HG03045 (cell line): ENCODE measurements around the gene RXFP4.
A peak's percentile ranks its signal among the peaks of the same experiment; 100 is the strongest.
"Not testable (repeated sequence)": the region's sequence is repeated elsewhere in the genome, so short reads cannot be mapped to it uniquely, and the experiment has no call there.

ENCODE experiments used
- ATAC-seq: cut with Tn5 transposase; IDR thresholded peaks from one replicate; pipeline ENCODE4 v1.9.1; 2021; ENCODE audit warnings: mild to moderate bottlenecking, moderate library complexity; ENCODE audit not compliant: unreplicated experiment

Gene RXFP4

DNA sequence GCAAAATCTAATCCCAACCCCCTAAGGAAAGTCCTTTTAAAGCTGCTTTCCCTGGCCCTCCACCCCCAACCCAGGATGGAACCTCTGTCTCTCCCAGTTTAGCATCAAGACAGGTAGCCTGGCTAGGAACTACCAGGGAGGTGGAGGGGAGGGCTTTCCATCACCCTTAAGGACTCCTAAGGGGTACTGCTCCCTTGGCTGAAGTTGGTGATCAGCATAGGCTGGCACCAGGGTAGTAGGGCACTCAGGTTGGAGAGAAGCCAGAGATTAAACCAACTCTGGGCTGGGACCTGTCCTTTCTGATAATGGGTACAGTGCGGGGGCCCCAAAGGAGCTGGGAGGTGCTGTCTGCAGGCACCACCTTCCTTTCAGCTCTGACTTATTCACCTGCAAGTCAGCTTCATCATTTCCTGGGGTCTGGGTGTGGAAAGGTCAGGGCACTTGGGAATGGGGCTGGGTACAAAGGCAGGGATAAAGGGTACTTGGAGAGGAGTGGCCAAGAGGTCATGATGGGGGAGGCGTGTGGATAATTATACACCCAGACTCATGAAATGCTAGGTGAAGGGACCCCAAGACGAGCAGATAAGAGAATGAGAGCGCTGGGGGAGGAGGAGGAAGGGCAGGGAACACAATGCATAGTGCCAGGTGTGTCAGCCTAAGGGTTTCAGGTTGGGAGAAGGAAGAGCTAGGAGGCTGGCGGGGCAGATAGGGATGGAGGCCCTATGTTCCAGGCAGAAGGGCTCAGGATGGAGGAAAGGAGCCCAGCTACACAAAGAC is 35.7 kb downstream of the RXFP4 start:
- ATAC-seq, result no peak

DNA sequence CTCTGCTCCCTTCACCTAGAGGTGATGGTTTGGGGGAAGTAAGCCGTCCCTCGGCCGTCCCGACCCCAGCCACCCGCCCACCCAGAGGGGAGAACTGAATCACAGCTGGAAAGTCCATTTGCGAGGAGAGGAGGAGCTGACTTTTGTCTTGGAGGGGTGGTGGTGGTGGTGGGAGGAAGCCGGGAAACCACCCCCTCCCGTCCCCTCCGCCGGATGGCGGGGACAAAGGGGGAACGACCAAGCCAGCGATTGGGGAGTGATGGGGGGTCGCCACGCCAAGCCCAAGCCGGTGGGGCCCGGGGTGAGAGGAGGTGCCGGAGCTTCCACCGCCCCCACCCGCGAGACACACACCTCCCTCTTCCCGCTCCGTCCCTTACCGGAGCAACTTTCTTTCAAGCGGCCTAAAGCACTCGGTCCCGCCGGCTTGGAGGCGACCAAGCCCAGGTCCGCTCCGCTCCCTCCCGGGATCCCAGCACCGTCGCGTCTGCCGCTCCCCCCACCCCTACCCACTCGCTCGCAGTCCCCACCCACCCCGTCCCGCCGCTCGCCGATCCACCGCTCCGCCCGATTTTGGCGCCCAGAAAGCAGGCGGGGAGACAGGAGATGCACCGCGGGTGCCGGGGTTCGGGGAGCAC is 36.4 kb downstream of the RXFP4 start:
- no peak for ATAC-seq

DNA sequence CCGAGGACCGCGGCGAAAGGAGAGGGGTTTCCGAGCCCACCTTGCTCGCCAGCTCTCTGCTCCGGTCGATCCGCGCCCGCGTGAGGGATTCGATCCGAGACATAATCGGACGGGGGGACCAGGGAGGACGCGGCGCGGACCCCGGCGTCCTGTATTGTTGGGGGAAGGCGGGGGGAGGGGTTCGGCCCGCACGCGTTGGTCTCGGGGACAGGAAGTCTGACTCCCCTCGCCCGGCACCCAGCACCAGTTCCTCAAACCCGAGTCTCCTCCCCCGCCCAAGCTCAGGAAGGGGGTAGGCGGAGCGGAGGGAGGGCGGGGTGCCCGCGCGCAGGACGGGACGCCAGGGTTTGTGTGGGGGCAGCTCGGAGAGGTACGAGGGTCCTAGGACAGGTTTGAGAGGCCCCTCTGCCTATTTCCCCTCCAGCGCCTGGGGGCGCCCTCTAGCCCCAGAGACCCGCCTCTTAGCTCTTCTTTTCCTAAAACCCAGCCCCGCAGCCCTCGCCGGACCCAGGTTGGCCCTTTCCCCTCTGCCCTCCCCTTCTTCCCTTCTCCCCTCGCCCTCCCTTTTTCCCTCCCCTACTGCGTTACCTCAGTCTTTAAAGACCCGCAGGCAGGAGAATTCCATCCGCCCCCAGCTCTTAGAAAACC is 37.0 kb downstream of the RXFP4 start, which contains the start of gene ARHGEF2:
ARHGEF2 (minus strand) TSS at position 223 of the 648 bp plus-strand sequence; CDS start at position 103, 120 bp downstream.
- ATAC-seq, result peak; percentile 51

DNA sequence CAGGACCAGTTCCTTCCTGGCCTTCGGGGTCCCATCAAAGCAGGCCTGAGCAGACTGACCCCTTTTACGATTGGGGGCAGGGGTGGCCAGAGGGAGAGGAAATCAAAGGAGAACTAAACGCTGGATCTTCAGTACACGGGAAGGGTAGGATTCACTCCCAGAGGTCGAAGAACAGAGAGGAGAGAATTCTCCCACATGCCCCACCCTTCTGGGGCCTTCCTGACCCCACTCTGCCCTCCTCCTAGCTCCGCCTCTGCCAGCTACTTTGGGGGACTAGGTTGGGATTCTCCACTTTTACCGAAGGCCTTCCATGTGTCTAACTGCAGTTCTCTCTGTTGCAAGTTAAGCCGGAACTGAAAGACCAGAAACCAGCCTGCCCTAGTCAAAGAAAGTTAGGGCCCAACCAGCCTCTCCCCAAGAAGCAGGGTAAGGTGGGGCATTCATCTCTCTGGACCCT is 37.6 kb downstream of the RXFP4 start:
- no peak for ATAC-seq

DNA sequence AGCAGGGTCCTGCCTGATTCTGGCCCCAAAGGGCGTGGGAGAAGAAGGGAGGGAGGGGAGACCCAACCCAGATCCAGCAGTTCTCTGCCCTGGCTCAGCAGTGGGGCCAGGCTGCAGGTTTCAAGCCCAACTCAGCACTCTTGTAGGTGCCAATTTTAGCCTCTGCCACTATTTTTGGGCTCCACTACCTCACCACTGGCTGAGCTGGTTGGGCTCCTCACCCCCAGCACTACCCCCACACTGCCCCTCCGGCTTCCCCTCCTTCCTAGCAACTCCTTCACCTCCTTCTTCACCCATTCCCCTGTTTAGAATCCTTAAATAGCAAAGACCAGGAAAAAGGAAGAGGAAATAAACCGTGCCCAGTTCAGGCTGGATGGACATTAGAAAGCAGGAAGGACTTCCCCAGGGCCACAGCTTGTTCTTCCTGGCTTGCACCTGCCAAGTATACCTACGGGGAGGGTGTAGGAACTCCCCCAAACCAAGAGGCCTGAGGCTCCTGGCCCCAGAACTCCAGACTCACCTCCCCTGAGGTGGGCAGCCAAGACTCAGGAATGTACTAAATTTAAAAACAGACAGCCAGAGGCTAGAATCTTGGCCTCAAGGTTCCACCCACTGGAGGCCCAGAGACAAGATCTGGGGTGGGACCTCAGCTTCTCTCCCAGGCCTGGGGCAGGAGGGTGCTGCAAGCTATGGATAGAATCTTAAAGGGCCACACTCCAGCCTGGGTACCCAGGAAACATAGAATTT is 38.3 kb downstream of the RXFP4 start:
- no peak for ATAC-seq

DNA sequence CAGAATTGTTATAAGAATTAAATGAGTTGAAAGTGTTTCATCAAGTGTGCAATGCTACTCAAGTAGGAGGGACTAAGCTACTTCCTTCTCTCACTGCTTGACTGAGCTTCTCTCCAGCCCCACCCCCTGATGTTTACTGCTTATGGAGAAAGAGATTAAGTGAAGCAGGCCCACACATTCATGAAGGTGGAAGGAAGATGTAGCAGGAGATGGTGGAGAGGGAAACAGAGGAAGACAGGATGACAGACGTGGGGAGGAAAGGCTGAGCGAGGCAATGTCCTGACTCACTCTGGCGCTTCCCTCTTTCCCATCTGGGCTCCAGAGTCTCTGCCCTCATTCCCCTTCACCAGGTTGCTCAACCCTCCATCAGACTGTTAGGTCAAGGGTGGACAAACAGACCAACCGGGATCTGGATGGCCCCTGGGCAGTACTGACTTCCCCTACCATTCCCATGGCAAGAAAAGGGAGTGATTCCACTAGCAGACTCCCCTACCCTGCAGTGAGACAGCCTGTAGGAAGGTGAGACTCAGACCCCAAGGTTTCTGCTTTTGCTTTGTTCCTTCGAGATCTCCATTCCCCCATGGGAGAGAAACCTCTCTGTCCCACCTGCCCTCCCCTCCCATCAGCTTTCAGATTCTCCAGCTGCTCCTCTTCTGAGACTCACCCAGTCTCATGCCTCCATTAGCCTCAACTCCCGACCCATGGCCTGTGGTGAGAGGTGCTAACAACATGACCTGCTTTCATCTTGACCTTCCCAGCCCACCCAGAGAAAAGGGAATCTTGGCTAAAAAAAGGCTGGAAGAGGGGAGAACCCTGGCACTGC is 40.0 kb downstream of the RXFP4 start:
- no peak for ATAC-seq

DNA sequence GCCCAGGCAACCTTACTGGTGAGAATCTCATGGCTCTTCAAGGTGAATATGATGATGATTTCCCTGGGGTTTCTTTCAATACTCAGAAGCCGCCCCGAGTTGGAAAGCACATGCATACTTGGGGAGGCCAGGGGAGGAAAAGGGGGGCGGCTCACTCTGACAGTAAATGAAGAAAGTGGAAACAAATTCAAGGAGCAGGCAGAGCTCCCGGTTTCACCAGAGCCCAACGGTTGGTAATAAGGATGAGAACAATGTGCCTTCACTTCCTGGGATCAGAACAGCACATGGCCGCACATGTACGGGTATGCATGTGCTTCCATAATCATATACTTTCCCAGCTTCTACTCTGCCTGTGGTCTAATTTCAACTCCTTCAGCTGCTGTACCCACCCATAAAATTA is 40.7 kb downstream of the RXFP4 start:
- no peak for ATAC-seq

DNA sequence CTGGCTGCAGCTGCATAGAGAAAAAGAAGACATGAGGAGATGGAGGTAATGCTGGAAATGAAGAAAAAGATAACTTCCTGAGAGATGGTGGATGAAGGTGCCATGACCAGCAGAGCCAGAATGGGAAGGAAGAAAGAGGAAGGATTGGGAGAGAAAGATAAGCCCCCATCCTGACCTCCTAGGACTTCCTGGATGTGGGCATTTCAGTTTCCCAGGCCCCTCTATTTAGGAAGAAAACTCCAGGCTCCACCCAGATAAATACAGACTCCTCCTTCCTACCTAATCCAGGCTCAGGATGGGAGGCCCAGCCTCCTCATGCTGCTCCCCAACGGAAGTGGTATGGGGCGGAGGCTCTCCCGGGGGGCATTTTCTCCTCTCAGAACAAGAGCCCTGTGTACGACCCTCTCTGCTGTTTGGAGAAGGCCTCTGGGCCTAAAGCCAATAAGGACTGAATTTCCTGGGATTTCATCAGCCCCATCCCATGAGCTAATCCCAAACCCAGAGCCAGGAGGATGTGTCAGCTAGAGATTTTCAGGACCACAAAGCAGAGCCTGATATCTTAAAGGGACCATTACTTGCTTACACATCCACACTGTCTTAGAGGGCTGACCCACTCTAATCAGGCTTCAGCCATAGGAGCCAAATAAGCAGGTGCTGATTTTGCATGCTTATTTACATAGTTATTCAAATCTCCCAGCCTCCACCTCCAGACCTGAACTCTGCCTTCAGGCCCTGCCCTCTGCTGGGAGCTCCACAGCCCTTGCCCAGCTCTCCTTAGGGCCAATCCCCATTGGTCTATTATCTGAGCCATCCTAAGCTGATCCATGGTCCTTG is 42.0 kb downstream of the RXFP4 start:
- peak; percentile 45 for ATAC-seq

DNA sequence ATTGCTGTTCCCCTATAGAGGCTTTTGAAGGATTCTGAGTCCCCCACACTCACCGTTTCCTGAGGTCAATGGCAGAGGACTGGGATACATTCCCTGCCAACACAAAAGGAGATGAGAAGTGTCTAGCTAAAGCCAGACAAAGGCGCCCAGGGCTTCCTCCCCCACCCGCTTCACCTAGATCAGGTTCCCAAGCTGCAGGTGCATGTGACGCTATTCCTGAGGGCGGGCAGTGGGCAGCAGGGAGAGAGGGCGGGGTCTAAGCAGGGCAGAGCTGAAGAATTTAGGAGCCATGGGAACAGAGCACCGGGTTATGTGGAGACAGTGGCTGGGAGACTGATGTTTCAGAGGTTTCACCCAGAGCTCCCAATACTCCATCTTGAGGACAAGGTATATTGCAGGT is 42.9 kb downstream of the RXFP4 start:
- ATAC-seq, result no peak

DNA sequence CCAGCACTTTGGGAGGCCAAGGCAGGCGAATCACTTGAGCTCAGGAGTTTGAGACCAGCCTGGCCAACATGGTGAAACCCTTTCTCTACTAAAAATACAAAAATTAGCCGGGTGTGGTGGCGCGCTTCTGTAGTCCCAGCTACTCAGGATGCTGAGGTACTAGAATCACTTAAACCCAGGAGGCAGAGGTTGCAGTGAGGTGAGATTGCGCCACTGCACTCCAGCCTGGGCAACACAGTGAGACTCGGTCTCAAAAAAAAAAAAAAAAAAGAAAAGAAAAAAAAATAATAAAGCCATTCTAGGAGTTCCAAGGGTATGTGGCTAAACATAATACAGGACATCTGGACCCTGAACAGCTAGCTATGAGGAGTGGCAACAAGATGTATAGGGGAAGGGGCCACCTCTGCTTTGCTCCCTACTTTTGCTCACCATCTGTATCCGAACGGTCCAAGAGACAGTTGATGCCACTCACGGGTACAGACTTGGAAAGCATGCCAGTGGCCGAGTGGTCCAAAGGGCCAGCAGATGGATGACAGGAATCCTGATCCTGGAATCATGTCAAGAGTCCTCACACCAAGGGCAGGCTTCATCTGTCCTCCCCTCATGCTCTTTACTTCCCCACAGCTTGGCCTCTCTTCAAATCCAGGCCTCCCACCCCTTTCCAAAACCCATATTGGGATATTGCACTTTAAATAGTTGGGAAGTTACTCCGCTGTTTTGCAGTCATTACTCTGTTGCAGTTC is 43.6 kb downstream of the RXFP4 start:
- ATAC-seq, result not testable (repeated sequence)

DNA sequence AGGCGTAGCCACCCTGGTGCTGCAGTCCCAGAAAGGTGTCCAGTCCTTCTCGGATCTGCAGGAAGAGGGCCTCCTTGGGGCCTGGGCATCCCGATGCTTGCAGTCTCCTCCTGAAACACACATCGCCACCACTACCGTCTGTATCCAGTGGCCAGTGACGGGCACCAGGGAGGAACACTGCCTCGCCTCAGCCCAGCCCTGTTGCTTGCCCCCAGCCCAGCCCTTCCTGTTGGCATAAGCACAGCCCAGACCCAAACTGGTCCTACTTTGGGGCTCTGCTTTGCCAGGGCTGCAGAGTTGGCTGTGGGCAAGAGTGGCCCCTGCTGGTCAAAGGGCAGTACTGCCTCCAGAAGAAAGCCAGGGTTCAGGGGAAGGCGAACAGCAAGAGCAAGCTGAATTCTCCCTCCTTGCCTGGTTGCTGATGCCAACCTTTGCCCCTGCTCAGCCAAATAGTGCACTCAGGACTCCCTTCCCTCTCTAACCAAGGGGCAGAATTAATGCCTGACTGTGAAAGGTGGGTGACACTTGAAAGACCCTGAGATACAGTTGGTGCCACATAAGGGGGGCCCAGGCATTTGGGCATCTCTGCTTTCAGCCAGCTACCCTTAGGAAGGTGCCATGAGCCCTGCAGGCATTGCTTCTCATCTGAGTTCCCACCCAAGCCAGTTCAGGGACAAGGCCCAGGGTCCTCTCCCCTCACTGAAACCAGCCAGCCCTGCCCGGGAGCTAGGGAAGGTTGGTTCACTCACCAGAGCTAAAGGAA is 48.0 kb downstream of the RXFP4 start:
- ATAC-seq, result no peak

DNA sequence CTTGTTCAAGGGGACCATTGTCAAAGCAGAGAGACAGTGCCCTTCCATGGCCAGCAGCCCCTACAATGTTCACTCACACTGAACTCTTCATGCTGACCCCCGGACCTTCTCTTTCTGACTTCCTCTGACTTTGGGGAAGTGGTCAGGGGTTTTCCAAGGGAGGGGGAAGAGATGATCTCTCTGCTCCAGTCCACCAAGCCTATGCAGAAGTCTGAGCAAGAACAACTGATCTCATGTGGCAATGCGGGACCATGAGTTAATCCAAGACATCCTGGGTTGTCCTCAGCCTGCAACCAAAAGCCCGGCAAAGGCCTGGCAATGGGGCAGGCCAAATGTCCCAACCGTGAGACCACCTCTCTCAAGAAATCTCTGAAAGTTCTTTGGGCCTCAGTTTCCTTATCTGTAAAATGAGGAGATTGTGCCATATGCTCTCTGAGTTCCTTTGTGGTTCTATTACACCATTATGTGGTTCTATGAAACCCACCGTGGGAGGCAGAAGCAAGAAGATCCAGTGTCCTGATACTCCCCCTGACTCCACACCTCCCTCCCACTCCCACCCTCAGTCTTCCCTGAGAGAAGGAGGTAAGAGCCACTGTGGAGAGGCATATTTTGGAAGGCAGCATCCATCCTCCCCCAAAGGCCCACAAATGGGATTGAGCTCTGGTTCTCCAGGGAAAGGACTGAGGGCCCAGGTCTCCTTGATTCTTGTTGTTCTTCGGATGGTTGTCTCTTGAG is 48.7 kb downstream of the RXFP4 start:
- no peak for ATAC-seq
